Endodermal cell (in vitro differentiated cells): ENCODE data around the gene FHL1. TPM values are rescaled to one million over a fixed set of nuclear protein-coding genes. Genes with fewer than 3 reads are reported as not detected.

ENCODE experiments used
- DNase-seq: peaks from one replicate; pipeline ENCODE4 v3.0.0-alpha.2; 2017
- H3K27ac ChIP-seq: 2 replicates; pipeline ENCODE4 v1.5.1; 2013; ENCODE audit warnings: mild to moderate bottlenecking, low read depth, low read length, moderate library complexity
- H3K27me3 ChIP-seq: 2 replicates; pipeline ENCODE4 v1.6.1; 2013; ENCODE audit warnings: mild to moderate bottlenecking, low read length, moderate library complexity; ENCODE audit not compliant: insufficient read depth, control insufficient read depth, poor library complexity, severe bottlenecking
- H3K36me3 ChIP-seq: 2 replicates; pipeline ENCODE4 v1.7.0; 2013; ENCODE audit warnings: mild to moderate bottlenecking, low read length, moderate library complexity; ENCODE audit not compliant: control insufficient read depth, insufficient read depth
- H3K4me1 ChIP-seq: one replicate; pipeline ENCODE4 v1.7.0; 2013; ENCODE audit warnings: low read length; ENCODE audit not compliant: control insufficient read depth, insufficient read depth
- H3K4me3 ChIP-seq: 2 replicates; pipeline ENCODE4 v1.5.1; 2013; ENCODE audit warnings: mild to moderate bottlenecking, low read length, moderate library complexity
- H3K9ac ChIP-seq: 2 replicates; pipeline ENCODE4 v1.6.1; 2013; ENCODE audit warnings: mild to moderate bottlenecking, low read length, moderate library complexity; ENCODE audit not compliant: poor library complexity, severe bottlenecking; ENCODE audit errors: extremely low read depth
- H3K9me3 ChIP-seq: 2 replicates; pipeline ENCODE4 v1.6.1; 2013; ENCODE audit warnings: mild to moderate bottlenecking, low read length, moderate library complexity; ENCODE audit not compliant: control insufficient read depth
- H3K27ac Mint-ChIP-seq: 2 replicates; pipeline ENCODE4 v1.8.0; 2020; ENCODE audit warnings: mixed read lengths
- H3K27me3 Mint-ChIP-seq: 2 replicates; pipeline ENCODE4 v1.8.0; 2021; ENCODE audit warnings: mild to moderate bottlenecking, mixed read lengths; ENCODE audit not compliant: insufficient read depth
- H3K36me3 Mint-ChIP-seq: 2 replicates; pipeline ENCODE4 v1.8.0; 2020; ENCODE audit warnings: low read depth, mixed read lengths
- H3K4me1 Mint-ChIP-seq: 2 replicates; pipeline ENCODE4 v1.8.0; 2020; ENCODE audit warnings: mixed read lengths
- H3K4me3 Mint-ChIP-seq: 2 replicates; pipeline ENCODE4 v1.8.0; 2020; ENCODE audit warnings: mild to moderate bottlenecking, moderate library complexity, mixed read lengths
- H3K9me3 Mint-ChIP-seq: 2 replicates; pipeline ENCODE4 v1.8.0; 2020; ENCODE audit warnings: mild to moderate bottlenecking, mixed read lengths
- CTCF ChIP-seq: fragments of 200-600 bp; sonication (generic); conservative IDR thresholded peaks from 2 replicates; pipeline ENCODE4 v1.5.0; 2021; ENCODE audit warnings: antibody characterized with exemption, mild to moderate bottlenecking
- WGBS, 2 experiments: methylation state at CpG; one replicate each; pipeline versions ENCODE4 v1.1.5 to v1.1.7; 2013; ENCODE audit warnings: missing lambda C conversion rate in 2 of 2, mixed read lengths in 1 of 2; ENCODE audit not compliant: insufficient coverage in 1 of 2, insufficient read length in 1 of 2; 5-methylcytosine and 5-hydroxymethylcytosine counted together
- total RNA-seq, 2 donors: library from RNA; stranded (reverse); fragmentation: NEBNext Ultra II Directional in 1 of 2; extraction: Animal tissue kit (Norgen Biotek cat#: 25700) in 1 of 2; gene quantifications; 2 replicates in 1 of 2; 3 replicates in 1 of 2; pipeline ENCODE4 v1.2.1, GENCODE V29; 2021

Gene FHL1
- total RNA-seq, 2 donors from 2014 or later: 3.7 to 19.3 TPM

DNA sequence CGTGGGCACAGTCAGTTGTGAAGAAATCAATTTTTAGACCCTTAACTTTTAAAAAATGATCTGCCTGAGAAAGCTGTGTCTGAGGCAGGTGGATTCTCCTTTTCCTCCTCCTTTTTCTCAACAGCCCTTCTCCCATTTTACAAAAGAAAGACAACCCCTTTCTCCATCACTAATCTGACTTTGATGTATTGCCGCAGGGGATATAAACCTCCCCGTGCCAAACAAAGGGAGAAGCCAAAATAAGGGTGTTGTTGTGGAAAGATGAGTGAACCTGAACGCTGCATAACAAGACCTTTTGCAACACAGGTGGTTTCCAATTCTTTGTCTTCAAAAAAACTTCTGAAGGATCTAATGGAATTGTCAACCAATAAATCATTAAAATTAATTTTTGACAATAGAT is 8.4 kb upstream of the FHL1 start:
- Histone ChIP-seq H3K4me1 (no peaks in the 10 kb centered on the region), H3K36me3 (no peaks in the 10 kb centered on the region), H3K9me3 (no peaks in the 10 kb centered on the region), H3K9ac (no peak overlapping the region), H3K4me3 (no peak overlapping the region), H3K27me3 (no peaks in the 10 kb centered on the region), H3K27ac (no peak overlapping the region)
- peaks cover 6% of the 10 kb centered on the region for H3K27me3 Mint-ChIP-seq
- H3K36me3 Mint-ChIP-seq: no peaks in the 10 kb centered on the region
- H3K4me1 Mint-ChIP-seq: no peaks in the 10 kb centered on the region
- no peak for TF ChIP-seq CTCF
- no peak for DNase-seq
- no peak overlapping the region for H3K27ac Mint-ChIP-seq
- peaks cover 57% of the 10 kb centered on the region for H3K9me3 Mint-ChIP-seq
- H3K4me3 Mint-ChIP-seq: no peak overlapping the region
- WGBS, 2 experiments: 64 to 100% methylated on average over 1 to 3 of the region's 4 CpGs

- H3K27me3 Mint-ChIP-seq: peaks cover 29% of the 10 kb centered on the region
- Histone ChIP-seq H3K4me3 (no peak overlapping the region), H3K9me3 (no peaks in the 10 kb centered on the region), H3K36me3 (no peaks in the 10 kb centered on the region), H3K9ac (no peak overlapping the region), H3K27ac (no peak overlapping the region), H3K4me1 (no peaks in the 10 kb centered on the region), H3K27me3 (peaks cover 17% of the 10 kb centered on the region)
- no peak overlapping the region for H3K4me3 Mint-ChIP-seq
- H3K36me3 Mint-ChIP-seq: no peaks in the 10 kb centered on the region
- 40 to 76% methylated on average over 1 of the region's 3 CpGs for WGBS, 2 experiments
- peaks cover 58% of the 10 kb centered on the region for H3K9me3 Mint-ChIP-seq
- no peaks in the 10 kb centered on the region for H3K4me1 Mint-ChIP-seq
- no peak overlapping the region for H3K27ac Mint-ChIP-seq
- no peak for DNase-seq
- TF ChIP-seq CTCF: no peak
Measured at GRCh38 chrX:136141569-136141968, 5.8 kb upstream of the FHL1 start.

GRCh38 chrX:136142592-136142991 is 4.7 kb upstream of the FHL1 start:
- H3K4me3 ChIP-seq: no peak overlapping the region
- Mint-ChIP-seq H3K27me3 (peaks cover 32% of the 10 kb centered on the region), H3K9me3 (peaks cover 51% of the 10 kb centered on the region), H3K4me3 (no peak overlapping the region), H3K27ac (no peak overlapping the region), H3K4me1 (no peaks in the 10 kb centered on the region), H3K36me3 (no peaks in the 10 kb centered on the region)
- peaks cover 19% of the 10 kb centered on the region for H3K27me3 ChIP-seq
- DNase-seq: no peak
- no peaks in the 10 kb centered on the region for H3K9me3 ChIP-seq
- whole genome bisulfite sequencing, 2 experiments: 95 to 100% methylated on average over 1 to 3 of the region's 3 CpGs
- H3K27ac ChIP-seq: no peak overlapping the region
- TF ChIP-seq CTCF: no peak
- H3K9ac ChIP-seq: no peak overlapping the region
- H3K4me1 ChIP-seq: no peaks in the 10 kb centered on the region
- no peaks in the 10 kb centered on the region for H3K36me3 ChIP-seq
